Gastrocnemius medialis (tissue), 4 donors: ENCODE data around the gene DCAF17.

ENCODE experiments used
- CTCF ChIP-seq, 5 experiments: fragments of 450-650 bp in 3 of 5; fragments of 200-600 bp in 2 of 5; sonication (generic) in 2 of 5; IDR thresholded peaks in 4 of 5; conservative IDR thresholded peaks in 1 of 5; 1 replicate in 4 of 5; 2 replicates in 1 of 5; pipeline ENCODE4 v1.5.1; 2016 to 2019; ENCODE audit warnings: antibody characterized with exemption in 5 of 5, mild to moderate bottlenecking in 3 of 5, moderate library complexity in 3 of 5
- POLR2A ChIP-seq, 2 donors: fragments of 450-650 bp; IDR thresholded peaks; one replicate each; pipeline ENCODE4 v1.6.1; 2017; ENCODE audit warnings: antibody characterized with exemption in 2 of 2, mild to moderate bottlenecking in 2 of 2, moderate library complexity in 2 of 2

GRCh38 chr2:171475979-171476378 lies 42.0 kb downstream of the DCAF17 start:
- no peak for TF ChIP-seq POLR2A (IDR thresholded peaks at IDR 0.05)
- no peak for TF ChIP-seq CTCF (IDR thresholded peaks at IDR 0.05 in 4 of 5, conservative IDR thresholded peaks at IDR 0.05 in 1 of 5)
